A549 (cell line): ENCODE measurements around the gene FAM181A. TPM values are rescaled to one million over a fixed set of nuclear protein-coding genes. Genes with fewer than 3 reads are reported as not detected.

Experiments
- ATAC-seq, 2 experiments: fragments of 200-7000 bp in 1 of 2; fragments of >200 bp in 1 of 2; cut with Nextera tagmentation in 1 of 2; cut with Tn5 transposase in 1 of 2; 3 replicates each; pipeline versions ENCODE4 v1.8.0 to v1.9.1; 2018 to 2020; ENCODE audit warnings: mild to moderate bottlenecking in 1 of 2, moderate library complexity in 1 of 2
- CTCF ChIA-PET: fragments of 300-600 bp; sonication (Branson Sonifier 250); formaldehyde crosslinking; extraction: SDS; loops from one replicate; lab custom pipeline; 2021; ENCODE audit warnings: antibody characterized with exemption, inconsistent platforms; lab: Yijun Ruan, JAX
- POLR2A ChIA-PET: fragments of 350-600 bp; formaldehyde crosslinking; extraction: SDS; loops from one replicate; lab custom pipeline; 2021; ENCODE audit warnings: antibody characterized with exemption, inconsistent platforms; lab: Yijun Ruan, JAX
- DNase-seq, 2 experiments: peaks; one replicate each; pipeline versions ENCODE4 v3.0.0 to v3.0.0-alpha.2; 2011 to 2016; ENCODE audit warnings: low read depth in 1 of 2, low spot score in 1 of 2
- FAIRE-seq: peaks from 2 replicates; lab custom pipeline; 2011; peaks lifted over from hg19 to GRCh38; lab: Jason Lieb, UNC
- H3K27ac ChIP-seq, 2 experiments: fragments of >200 bp; sonication (Bioruptor Twin); formaldehyde crosslinking; 3 replicates each; pipeline ENCODE4 v1.5.1; 2016 to 2017
- H3K4me1 ChIP-seq: fragments of >200 bp; sonication (Bioruptor Twin); formaldehyde crosslinking; 3 replicates; pipeline ENCODE4 v1.6.1; 2016
- H3K4me2 ChIP-seq: fragments of >200 bp; sonication (Bioruptor Twin); formaldehyde crosslinking; 3 replicates; pipeline ENCODE4 v1.6.1; 2016
- H3K4me3 ChIP-seq: fragments of >200 bp; sonication (Bioruptor Twin); formaldehyde crosslinking; 3 replicates; pipeline ENCODE4 v1.5.1; 2016
- H3K9me3 ChIP-seq: fragments of >200 bp; sonication (Bioruptor Twin); formaldehyde crosslinking; 3 replicates; pipeline ENCODE4 v1.6.1; 2016
- BHLHE40 ChIP-seq: IDR thresholded peaks from 2 replicates; pipeline ENCODE4 v1.6.1; 2012; ENCODE audit warnings: low read depth, low read length, inconsistent platforms
- EHF ChIP-seq: fragments of 250-450 bp; sonication (Bioruptor Pico); IDR thresholded peaks from 2 replicates; pipeline ENCODE4 v1.5.0; 2020; ENCODE audit warnings: mild to moderate bottlenecking
- FOXS1 ChIP-seq: fragments of 250-450 bp; sonication (Bioruptor Pico); IDR thresholded peaks from 2 replicates; pipeline ENCODE4 v1.5.0; 2020; ENCODE audit warnings: mild to moderate bottlenecking, moderate library complexity
- HDAC2 ChIP-seq: fragments of 200-600 bp; sonication (generic); IDR thresholded peaks from 2 replicates; pipeline ENCODE4 v1.6.1; 2016
- HEYL ChIP-seq: fragments of 250-450 bp; sonication (Bioruptor Pico); IDR thresholded peaks from 2 replicates; pipeline ENCODE4 v1.8.0; 2021; ENCODE audit warnings: mild to moderate bottlenecking, moderate library complexity
- HOXB13 ChIP-seq: fragments of 250-450 bp; sonication (Bioruptor Pico); IDR thresholded peaks from 2 replicates; pipeline ENCODE4 v1.5.0; 2020; ENCODE audit warnings: low read depth, mild to moderate bottlenecking, moderate library complexity
- JUN ChIP-seq, 2 experiments: fragments of >200 bp; sonication (Bioruptor Twin); formaldehyde crosslinking; IDR thresholded peaks; 2 replicates in 1 of 2; 3 replicates in 1 of 2; pipeline ENCODE4 v1.6.1; 2016 to 2017
- RAD21 ChIP-seq, 2 experiments: fragments of >200 bp in 1 of 2; sonication (Bioruptor Twin) in 1 of 2; formaldehyde crosslinking in 1 of 2; IDR thresholded peaks in 1 of 2; conservative IDR thresholded peaks in 1 of 2; 2 replicates in 1 of 2; 3 replicates in 1 of 2; pipeline ENCODE4 v1.6.1; 2012 to 2018; ENCODE audit warnings: inconsistent platforms in 1 of 2
- RFX5 ChIP-seq: fragments of 450-650 bp; IDR thresholded peaks from 2 replicates; pipeline ENCODE4 v1.7.1; 2014; ENCODE audit warnings: antibody characterized with exemption, mild to moderate bottlenecking, moderate library complexity
- WGBS: methylation state at CpG from one replicate; pipeline ENCODE4 v1.1.6; 2017; ENCODE audit errors: missing lambda C conversion rate; 5-methylcytosine and 5-hydroxymethylcytosine counted together
- polyA plus RNA-seq, 4 experiments: library from polyadenylated mRNA; depleted of rRNA in 3 of 4; stranded (reverse); fragments of >200 nt; fragmentation: RNase III in 1 of 4; extraction: RNeasy Plus Mini Kit Qiagen cat#74134 plus additional on column Dnase treatment in 1 of 4; gene quantifications; 2 replicates in 3 of 4; 3 replicates in 1 of 4; pipeline ENCODE4 v1.2.3, GENCODE V29; 2011 to 2017
- TF ChIP-seq, protein P1 (sequence below): fragments of 450-650 bp; IDR thresholded peaks from 2 replicates; pipeline ENCODE4 v1.6.1; 2014; ENCODE audit warnings: antibody characterized with exemption
- TF ChIP-seq, protein P2 (sequence below): fragments of 200-600 bp; sonication (generic); IDR thresholded peaks from 2 replicates; pipeline ENCODE4 v1.6.1; 2016; ENCODE audit warnings: antibody characterized with exemption, mild to moderate bottlenecking, moderate library complexity
- TF ChIP-seq, protein P3 (sequence below): fragments of 250-450 bp; sonication (Bioruptor Pico); IDR thresholded peaks from 2 replicates; pipeline ENCODE4 v1.5.0; 2020; ENCODE audit warnings: low read depth, mild to moderate bottlenecking, moderate library complexity
- TF ChIP-seq, protein P4 (sequence below): IDR thresholded peaks from 2 replicates; pipeline ENCODE4 v1.6.1; 2012; ENCODE audit warnings: low read depth, borderline replicate concordance
- TF ChIP-seq, protein P5 (sequence below): fragments of >200 bp; sonication (Bioruptor Twin); formaldehyde crosslinking; IDR thresholded peaks from 3 replicates; pipeline ENCODE4 v1.5.1; 2016
- TF ChIP-seq, protein P6 (sequence below): fragments of 250-450 bp; sonication (Bioruptor Pico); IDR thresholded peaks from 2 replicates; pipeline ENCODE4 v1.5.0; 2021; ENCODE audit warnings: mild to moderate bottlenecking, moderate library complexity, borderline replicate concordance

The FAM181A gene
- polyA plus RNA-seq, 2 of the 4 experiments (the other 2 are of a cell fraction): not detected

DNA sequence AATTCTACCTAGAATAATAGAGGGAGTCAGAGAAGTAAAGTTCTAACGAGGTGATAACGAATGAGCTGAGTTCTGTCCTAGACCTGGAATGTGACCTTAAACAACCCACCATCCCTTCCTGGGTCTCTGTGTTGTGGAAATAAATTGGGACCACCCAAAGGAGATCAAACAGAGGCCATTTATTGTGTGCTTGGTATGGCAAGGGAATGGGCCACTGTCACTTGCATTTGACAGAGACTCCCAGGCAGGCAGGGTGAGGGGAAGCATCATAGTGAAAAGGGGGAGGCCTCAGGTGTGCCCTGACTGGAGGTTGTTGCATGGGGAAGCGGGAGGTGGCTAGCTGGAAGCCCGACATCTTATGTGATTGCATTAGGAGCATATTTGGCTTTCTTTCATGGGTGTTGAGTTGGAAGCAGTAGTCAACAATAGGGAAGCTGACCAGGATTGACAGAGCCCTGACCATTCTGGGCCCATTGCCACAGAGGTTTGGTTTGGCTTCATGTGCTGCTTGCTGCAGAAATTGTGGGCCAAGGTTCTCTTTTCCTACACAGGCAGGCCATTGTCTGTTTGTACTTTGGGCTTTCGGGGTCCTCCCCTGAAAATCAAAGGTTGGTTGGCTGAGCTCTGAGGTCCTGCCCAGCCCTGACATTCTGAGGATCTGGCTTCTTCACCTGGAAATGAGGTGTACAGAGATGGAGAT is 17.6 kb upstream of the FAM181A start:
- no peaks in the 10 kb centered on the region for H3K9me3 ChIP-seq
- TF ChIP-seq EHF (CRISPR knock-in tag) (no peak), RFX5 (no peak), BHLHE40 (no peak), JUN (IDR thresholded peaks at IDR 0.05) (no peak), RAD21 (conservative IDR thresholded peaks at IDR 0.05 in 1 of 2, IDR thresholded peaks at IDR 0.05 in 1 of 2) (no peak), FOXS1 (no peak), HOXB13 (CRISPR knock-in tag) (no peak)
- TF ChIP-seq, protein P1, sequence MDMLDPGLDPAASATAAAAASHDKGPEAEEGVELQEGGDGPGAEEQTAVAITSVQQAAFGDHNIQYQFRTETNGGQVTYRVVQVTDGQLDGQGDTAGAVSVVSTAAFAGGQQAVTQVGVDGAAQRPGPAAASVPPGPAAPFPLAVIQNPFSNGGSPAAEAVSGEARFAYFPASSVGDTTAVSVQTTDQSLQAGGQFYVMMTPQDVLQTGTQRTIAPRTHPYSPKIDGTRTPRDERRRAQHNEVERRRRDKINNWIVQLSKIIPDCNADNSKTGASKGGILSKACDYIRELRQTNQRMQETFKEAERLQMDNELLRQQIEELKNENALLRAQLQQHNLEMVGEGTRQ: no peak
- TF ChIP-seq, protein P2, sequence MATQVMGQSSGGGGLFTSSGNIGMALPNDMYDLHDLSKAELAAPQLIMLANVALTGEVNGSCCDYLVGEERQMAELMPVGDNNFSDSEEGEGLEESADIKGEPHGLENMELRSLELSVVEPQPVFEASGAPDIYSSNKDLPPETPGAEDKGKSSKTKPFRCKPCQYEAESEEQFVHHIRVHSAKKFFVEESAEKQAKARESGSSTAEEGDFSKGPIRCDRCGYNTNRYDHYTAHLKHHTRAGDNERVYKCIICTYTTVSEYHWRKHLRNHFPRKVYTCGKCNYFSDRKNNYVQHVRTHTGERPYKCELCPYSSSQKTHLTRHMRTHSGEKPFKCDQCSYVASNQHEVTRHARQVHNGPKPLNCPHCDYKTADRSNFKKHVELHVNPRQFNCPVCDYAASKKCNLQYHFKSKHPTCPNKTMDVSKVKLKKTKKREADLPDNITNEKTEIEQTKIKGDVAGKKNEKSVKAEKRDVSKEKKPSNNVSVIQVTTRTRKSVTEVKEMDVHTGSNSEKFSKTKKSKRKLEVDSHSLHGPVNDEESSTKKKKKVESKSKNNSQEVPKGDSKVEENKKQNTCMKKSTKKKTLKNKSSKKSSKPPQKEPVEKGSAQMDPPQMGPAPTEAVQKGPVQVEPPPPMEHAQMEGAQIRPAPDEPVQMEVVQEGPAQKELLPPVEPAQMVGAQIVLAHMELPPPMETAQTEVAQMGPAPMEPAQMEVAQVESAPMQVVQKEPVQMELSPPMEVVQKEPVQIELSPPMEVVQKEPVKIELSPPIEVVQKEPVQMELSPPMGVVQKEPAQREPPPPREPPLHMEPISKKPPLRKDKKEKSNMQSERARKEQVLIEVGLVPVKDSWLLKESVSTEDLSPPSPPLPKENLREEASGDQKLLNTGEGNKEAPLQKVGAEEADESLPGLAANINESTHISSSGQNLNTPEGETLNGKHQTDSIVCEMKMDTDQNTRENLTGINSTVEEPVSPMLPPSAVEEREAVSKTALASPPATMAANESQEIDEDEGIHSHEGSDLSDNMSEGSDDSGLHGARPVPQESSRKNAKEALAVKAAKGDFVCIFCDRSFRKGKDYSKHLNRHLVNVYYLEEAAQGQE: no peak
- TF ChIP-seq, protein P3, sequence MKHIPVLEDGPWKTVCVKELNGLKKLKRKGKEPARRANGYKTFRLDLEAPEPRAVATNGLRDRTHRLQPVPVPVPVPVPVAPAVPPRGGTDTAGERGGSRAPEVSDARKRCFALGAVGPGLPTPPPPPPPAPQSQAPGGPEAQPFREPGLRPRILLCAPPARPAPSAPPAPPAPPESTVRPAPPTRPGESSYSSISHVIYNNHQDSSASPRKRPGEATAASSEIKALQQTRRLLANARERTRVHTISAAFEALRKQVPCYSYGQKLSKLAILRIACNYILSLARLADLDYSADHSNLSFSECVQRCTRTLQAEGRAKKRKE (CRISPR knock-in tag): no peak
- TF ChIP-seq, protein P4, sequence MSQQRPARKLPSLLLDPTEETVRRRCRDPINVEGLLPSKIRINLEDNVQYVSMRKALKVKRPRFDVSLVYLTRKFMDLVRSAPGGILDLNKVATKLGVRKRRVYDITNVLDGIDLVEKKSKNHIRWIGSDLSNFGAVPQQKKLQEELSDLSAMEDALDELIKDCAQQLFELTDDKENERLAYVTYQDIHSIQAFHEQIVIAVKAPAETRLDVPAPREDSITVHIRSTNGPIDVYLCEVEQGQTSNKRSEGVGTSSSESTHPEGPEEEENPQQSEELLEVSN: no peak
- TF ChIP-seq, all 56 proteins: peak for 0
- ChIA-PET POLR2A (no interaction called here), CTCF (interaction anchor here (0.6 to 1.5 kb wide), 5 partner anchors 17 to 488 kb away, joined by 3 read pairs; no protein-coding TSS in a partner anchor)
- no peak for DNase-seq
- Histone ChIP-seq H3K4me3 (no peak overlapping the region), H3K27ac (no peak overlapping the region), H3K4me2 (no peak overlapping the region), H3K4me1 (no peaks in the 10 kb centered on the region)
- ATAC-seq: no peak
- WGBS: 5% methylated on average over 5 of the region's 5 CpGs
- FAIRE-seq: no peak

DNA sequence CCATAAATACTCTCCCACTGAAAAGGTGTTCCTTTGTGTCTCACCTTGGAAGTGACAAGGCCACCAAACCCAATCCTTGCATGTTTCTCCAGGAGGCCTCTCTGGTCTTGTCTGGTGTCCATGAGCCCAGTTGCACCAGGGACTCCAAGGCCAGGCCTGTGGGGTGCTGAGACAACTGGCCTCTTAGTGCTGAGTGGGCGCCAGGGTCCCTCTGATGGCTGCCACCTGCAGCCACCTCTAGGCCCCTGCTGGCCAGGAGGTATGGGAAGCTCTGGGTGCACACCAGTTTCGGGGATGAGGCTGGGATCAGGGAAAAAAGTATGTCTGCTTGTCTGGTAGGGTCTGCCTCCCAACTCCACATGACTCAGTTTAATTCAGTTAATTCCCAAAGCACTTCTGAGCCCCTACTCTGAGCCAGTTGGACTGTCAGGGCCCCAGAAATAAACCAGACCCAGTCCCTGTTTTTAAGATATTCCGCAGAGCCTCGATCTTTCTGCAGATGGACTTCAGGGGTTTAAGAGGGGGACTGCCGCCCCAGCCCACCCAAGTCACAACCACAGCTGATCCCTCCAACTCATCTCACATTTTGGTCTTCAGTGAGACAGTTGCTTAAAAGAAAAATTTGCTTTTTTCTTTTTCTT is 15.0 kb upstream of the FAM181A start:
- no peaks in the 10 kb centered on the region; the same call in 2 of the 3 replicates for H3K9me3 ChIP-seq
- 37% methylated on average over 5 of the region's 5 CpGs for WGBS
- POLR2A ChIA-PET: no interaction called here
- no peak for FAIRE-seq
- H3K4me1 ChIP-seq: no peaks in the 10 kb centered on the region
- CTCF ChIA-PET: interaction anchor here (0.7 to 1.4 kb wide), 2 partner anchors 9 to 13 kb away, joined by 3 to 5 read pairs; no protein-coding TSS in a partner anchor
- TF ChIP-seq HDAC2 (no peak), HEYL (CRISPR knock-in tag) (no peak)
- TF ChIP-seq, protein P5, sequence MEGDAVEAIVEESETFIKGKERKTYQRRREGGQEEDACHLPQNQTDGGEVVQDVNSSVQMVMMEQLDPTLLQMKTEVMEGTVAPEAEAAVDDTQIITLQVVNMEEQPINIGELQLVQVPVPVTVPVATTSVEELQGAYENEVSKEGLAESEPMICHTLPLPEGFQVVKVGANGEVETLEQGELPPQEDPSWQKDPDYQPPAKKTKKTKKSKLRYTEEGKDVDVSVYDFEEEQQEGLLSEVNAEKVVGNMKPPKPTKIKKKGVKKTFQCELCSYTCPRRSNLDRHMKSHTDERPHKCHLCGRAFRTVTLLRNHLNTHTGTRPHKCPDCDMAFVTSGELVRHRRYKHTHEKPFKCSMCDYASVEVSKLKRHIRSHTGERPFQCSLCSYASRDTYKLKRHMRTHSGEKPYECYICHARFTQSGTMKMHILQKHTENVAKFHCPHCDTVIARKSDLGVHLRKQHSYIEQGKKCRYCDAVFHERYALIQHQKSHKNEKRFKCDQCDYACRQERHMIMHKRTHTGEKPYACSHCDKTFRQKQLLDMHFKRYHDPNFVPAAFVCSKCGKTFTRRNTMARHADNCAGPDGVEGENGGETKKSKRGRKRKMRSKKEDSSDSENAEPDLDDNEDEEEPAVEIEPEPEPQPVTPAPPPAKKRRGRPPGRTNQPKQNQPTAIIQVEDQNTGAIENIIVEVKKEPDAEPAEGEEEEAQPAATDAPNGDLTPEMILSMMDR: no peak
- TF ChIP-seq, protein P6, sequence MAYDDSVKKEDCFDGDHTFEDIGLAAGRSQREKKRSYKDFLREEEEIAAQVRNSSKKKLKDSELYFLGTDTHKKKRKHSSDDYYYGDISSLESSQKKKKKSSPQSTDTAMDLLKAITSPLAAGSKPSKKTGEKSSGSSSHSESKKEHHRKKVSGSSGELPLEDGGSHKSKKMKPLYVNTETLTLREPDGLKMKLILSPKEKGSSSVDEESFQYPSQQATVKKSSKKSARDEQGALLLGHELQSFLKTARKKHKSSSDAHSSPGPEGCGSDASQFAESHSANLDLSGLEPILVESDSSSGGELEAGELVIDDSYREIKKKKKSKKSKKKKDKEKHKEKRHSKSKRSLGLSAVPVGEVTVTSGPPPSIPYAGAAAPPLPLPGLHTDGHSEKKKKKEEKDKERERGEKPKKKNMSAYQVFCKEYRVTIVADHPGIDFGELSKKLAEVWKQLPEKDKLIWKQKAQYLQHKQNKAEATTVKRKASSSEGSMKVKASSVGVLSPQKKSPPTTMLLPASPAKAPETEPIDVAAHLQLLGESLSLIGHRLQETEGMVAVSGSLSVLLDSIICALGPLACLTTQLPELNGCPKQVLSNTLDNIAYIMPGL (CRISPR knock-in tag): no peak
- no peak overlapping the region for H3K27ac ChIP-seq
- no peak overlapping the region for H3K4me3 ChIP-seq
- no peak for ATAC-seq
- DNase-seq: no peak
- H3K4me2 ChIP-seq: no peak overlapping the region
